Lower leg skin (tissue), 4 donors: ENCODE measurements around the gene CGB1. TPM values are rescaled to one million over a fixed set of nuclear protein-coding genes. Genes with fewer than 3 reads are reported as not detected.

Experiments
- DNase-seq, 2 donors: peaks; one replicate each; pipeline ENCODE4 v3.0.0-alpha.2; 2019; ENCODE audit warnings: low spot score in 2 of 2
- H3K4me3 ChIP-seq: fragments of 200-600 bp; sonication (generic); 2 replicates; pipeline ENCODE4 v1.5.1; 2017; ENCODE audit warnings: mild to moderate bottlenecking, low read depth; ENCODE audit not compliant: poor library complexity, severe bottlenecking
- POLR2A ChIP-seq, 2 donors: fragments of 450-650 bp; IDR thresholded peaks; one replicate each; pipeline ENCODE4 v1.6.1; 2016 to 2017; ENCODE audit warnings: antibody characterized with exemption in 2 of 2, mild to moderate bottlenecking in 1 of 2, moderate library complexity in 1 of 2
- WGBS, 2 donors: methylation state at CpG; one replicate each; pipeline ENCODE4 v1.1.5; 2018; 5-methylcytosine and 5-hydroxymethylcytosine counted together
- intact Hi-C: fragments of 100-400 bp; cut with DNase I; formaldehyde crosslinking; loops from one replicate; pipeline ENCODE4 v1.15.0; 2023; ENCODE audit warnings: low total_unique reads
- total RNA-seq, 4 donors: library from RNA; depleted of rRNA; stranded (reverse); fragments of >200 nt; gene quantifications; one replicate each; pipeline ENCODE4 v1.1.0, GENCODE V29; 2016
- TF ChIP-seq, protein P1 (sequence below), 3 donors: fragments of 450-650 bp; IDR thresholded peaks; one replicate each; pipeline ENCODE4 v1.5.1; 2016; ENCODE audit warnings: antibody characterized with exemption in 3 of 3, mild to moderate bottlenecking in 3 of 3, moderate library complexity in 2 of 3

Gene CGB1
- total RNA-seq, 4 donors from 2014 or later, result 2.2 TPM; not detected in 3

- TF ChIP-seq POLR2A (IDR thresholded peaks at IDR 0.05), result no peak
- TF ChIP-seq, protein P1, sequence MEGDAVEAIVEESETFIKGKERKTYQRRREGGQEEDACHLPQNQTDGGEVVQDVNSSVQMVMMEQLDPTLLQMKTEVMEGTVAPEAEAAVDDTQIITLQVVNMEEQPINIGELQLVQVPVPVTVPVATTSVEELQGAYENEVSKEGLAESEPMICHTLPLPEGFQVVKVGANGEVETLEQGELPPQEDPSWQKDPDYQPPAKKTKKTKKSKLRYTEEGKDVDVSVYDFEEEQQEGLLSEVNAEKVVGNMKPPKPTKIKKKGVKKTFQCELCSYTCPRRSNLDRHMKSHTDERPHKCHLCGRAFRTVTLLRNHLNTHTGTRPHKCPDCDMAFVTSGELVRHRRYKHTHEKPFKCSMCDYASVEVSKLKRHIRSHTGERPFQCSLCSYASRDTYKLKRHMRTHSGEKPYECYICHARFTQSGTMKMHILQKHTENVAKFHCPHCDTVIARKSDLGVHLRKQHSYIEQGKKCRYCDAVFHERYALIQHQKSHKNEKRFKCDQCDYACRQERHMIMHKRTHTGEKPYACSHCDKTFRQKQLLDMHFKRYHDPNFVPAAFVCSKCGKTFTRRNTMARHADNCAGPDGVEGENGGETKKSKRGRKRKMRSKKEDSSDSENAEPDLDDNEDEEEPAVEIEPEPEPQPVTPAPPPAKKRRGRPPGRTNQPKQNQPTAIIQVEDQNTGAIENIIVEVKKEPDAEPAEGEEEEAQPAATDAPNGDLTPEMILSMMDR (IDR thresholded peaks at IDR 0.05), result no peak
- intact Hi-C loops, result loop anchor here (10.0 kb wide), 1 partner anchor 153 kb away; no protein-coding TSS in a partner anchor
- peak; percentile 69 to 93 for DNase-seq
- H3K4me3 ChIP-seq, result peak overlapping the region; percentile 91
- WGBS, 2 donors, result 11 to 24% methylated on average over 8 of the region's 8 CpGs
Observed at GRCh38 chr19:48991873-48992580, 44.7 kb downstream of the CGB1 start.

- no peak for DNase-seq
- no peak overlapping the region for H3K4me3 ChIP-seq
- 84 to 94% methylated on average over 21 to 22 of the region's 22 CpGs for WGBS, 2 donors
- TF ChIP-seq, protein P1 (IDR thresholded peaks at IDR 0.05), result no peak
- TF ChIP-seq POLR2A (IDR thresholded peaks at IDR 0.05), result no peak
- intact Hi-C loops, result loop anchor here (10.0 kb wide), 1 partner anchor 154 kb away; no protein-coding TSS in a partner anchor
Observed at GRCh38 chr19:48991011-48991609, 45.6 kb downstream of the CGB1 start.

GRCh38 chr19:48990400-48990799 is 46.3 kb downstream of the CGB1 start:
- no peak overlapping the region for H3K4me3 ChIP-seq
- no peak for TF ChIP-seq POLR2A (IDR thresholded peaks at IDR 0.05)
- TF ChIP-seq, protein P1 (IDR thresholded peaks at IDR 0.05), result no peak
- WGBS, 2 donors, result 56 to 57% methylated on average over 4 of the region's 4 CpGs
- no peak for DNase-seq
- intact Hi-C loops, result loop anchor here (10.0 kb wide), 1 partner anchor 154 kb away; no protein-coding TSS in a partner anchor

- 69 to 72% methylated on average over 16 to 17 of the region's 17 CpGs for WGBS, 2 donors
- intact Hi-C loops, result loop anchor here (10.0 kb wide), 1 partner anchor 155 kb away; no protein-coding TSS in a partner anchor
- no peak for DNase-seq
- no peak overlapping the region for H3K4me3 ChIP-seq
- no peak for TF ChIP-seq POLR2A (IDR thresholded peaks at IDR 0.05)
- TF ChIP-seq, protein P1 (IDR thresholded peaks at IDR 0.05), result no peak
Observed at GRCh38 chr19:48989701-48990291, 46.9 kb downstream of the CGB1 start.

GRCh38 chr19:48988860-48989259 is 47.8 kb downstream of the CGB1 start:
- intact Hi-C loops, result no loop called here
- no peak for DNase-seq
- WGBS, 2 donors, result 93 to 95% methylated on average over 9 of the region's 9 CpGs
- no peak overlapping the region for H3K4me3 ChIP-seq
- TF ChIP-seq POLR2A (IDR thresholded peaks at IDR 0.05), result no peak
- TF ChIP-seq, protein P1 (IDR thresholded peaks at IDR 0.05), result no peak
